K562 (cell line): Measurements from ENCODE around the gene DSP. TPM values are rescaled to one million over a fixed set of nuclear protein-coding genes. Genes with fewer than 3 reads are reported as not detected.

Experiments used
- ADNP ChIP-seq: fragments of 200-800 bp; sonication (Bioruptor generic); IDR thresholded peaks from 2 replicates; pipeline ENCODE4 v1.6.1; 2016; ENCODE audit warnings: missing genetic modification characterization, missing compliant biosample characterization
- BRF1 ChIP-seq: IDR thresholded peaks from 3 replicates; pipeline ENCODE4 v1.6.1; 2011; ENCODE audit warnings: borderline replicate concordance, mild to moderate bottlenecking; ENCODE audit not compliant: insufficient read length; ENCODE audit errors: extremely low read depth
- CBX2 ChIP-seq: fragments of 200-600 bp; sonication (generic); IDR thresholded peaks from one replicate; pipeline ENCODE4 v1.6.1; 2012; ENCODE audit warnings: mild to moderate bottlenecking, low read length, inconsistent platforms; ENCODE audit not compliant: insufficient read depth, poor library complexity, severe bottlenecking
- CBX8 ChIP-seq: fragments of 200-600 bp; sonication (generic); IDR thresholded peaks from 2 replicates; pipeline ENCODE4 v1.6.1; 2012; ENCODE audit warnings: borderline replicate concordance, mixed run types, low read depth, mild to moderate bottlenecking, moderate library complexity, mixed read lengths, low read length, control low read depth, inconsistent platforms; ENCODE audit not compliant: poor library complexity, severe bottlenecking; ENCODE audit errors: extremely low read depth
- ETV1 ChIP-seq: fragments of 450-650 bp; conservative IDR thresholded peaks from 2 replicates; pipeline ENCODE4 v1.6.1; 2016; ENCODE audit warnings: missing genetic modification characterization, control low read depth, low read depth, missing compliant biosample characterization
- FOXK2 ChIP-seq, 2 experiments: fragments of 450-650 bp; IDR thresholded peaks in 1 of 2; conservative IDR thresholded peaks in 1 of 2; 2 replicates each; pipeline ENCODE4 v1.6.1; 2016; ENCODE audit warnings: low read depth in 2 of 2, mild to moderate bottlenecking in 1 of 2
- NFXL1 ChIP-seq: fragments of 450-650 bp; formaldehyde crosslinking; IDR thresholded peaks from 2 replicates; pipeline ENCODE4 v1.4.0; 2021; ENCODE audit warnings: mild to moderate bottlenecking
- REST ChIP-seq, 2 experiments: fragments of 450-650 bp; formaldehyde crosslinking in 1 of 2; IDR thresholded peaks; 2 replicates each; pipeline versions ENCODE4 v1.4.0 to v1.6.1; 2014 to 2020; ENCODE audit warnings: mild to moderate bottlenecking in 2 of 2, borderline replicate concordance in 1 of 2, low read depth in 1 of 2
- SRSF9 ChIP-seq: fragments of 200-400 bp; formaldehyde crosslinking; IDR thresholded peaks from 2 replicates; pipeline ENCODE4 v1.6.1; 2017; ENCODE audit warnings: low read depth, low read length, borderline replicate concordance
- TEAD1 ChIP-seq, 2 experiments: fragments of 450-650 bp in 1 of 2; sonication (generic) in 1 of 2; formaldehyde crosslinking; IDR thresholded peaks; 2 replicates each; pipeline versions ENCODE4 v1.4.0 to v1.8.0; 2020 to 2022; ENCODE audit warnings: mild to moderate bottlenecking in 2 of 2, missing genetic modification reagents in 1 of 2
- ZFP1 ChIP-seq: fragments of 450-650 bp; formaldehyde crosslinking; IDR thresholded peaks from 2 replicates; pipeline ENCODE4 v1.4.0; 2020; ENCODE audit warnings: mild to moderate bottlenecking, mixed read lengths
- ZFP30 ChIP-seq: fragments of 250-450 bp; sonication (Bioruptor Pico); IDR thresholded peaks from 2 replicates; pipeline ENCODE4 v1.8.0; 2022; ENCODE audit warnings: moderate library complexity, mild to moderate bottlenecking, inconsistent platforms, borderline replicate concordance
- ZNF589 ChIP-seq: fragments of 200-800 bp; sonication (Bioruptor generic); IDR thresholded peaks from 2 replicates; pipeline ENCODE4 v1.6.1; 2016; ENCODE audit warnings: low read depth, missing genetic modification characterization, missing compliant biosample characterization
- ZNF778 ChIP-seq: fragments of 450-650 bp; formaldehyde crosslinking; IDR thresholded peaks from 2 replicates; pipeline ENCODE4 v1.4.0; 2020; ENCODE audit warnings: mild to moderate bottlenecking, moderate library complexity
- polyA plus RNA-seq, 8 experiments: library from polyadenylated mRNA; depleted of rRNA in 4 of 8; stranded (reverse) in 5 of 8; unstranded in 3 of 8; fragments of >200 nt; fragmentation: Nextera tagmentation in 2 of 8; fragmentation: Illumina TruSeq in 1 of 8; extraction: Ambion mirVana in 2 of 8; extraction: Trizol in 1 of 8; gene quantifications; 2 replicates each; pipeline versions ENCODE4 v1.2.1 to v1.2.3, GENCODE V29; 2011 to 2014; ENCODE audit warnings: inconsistent platforms in 1 of 8, missing spikeins in 1 of 8
- total RNA-seq, 7 experiments: library from RNA; depleted of rRNA in 6 of 7; stranded (reverse); fragments of >200 nt in 6 of 7; fragmentation: Illumina TruSeq in 2 of 7; extraction: Trizol in 2 of 7; gene quantifications; 2 replicates each; pipeline versions ENCODE4 v1.2.1 to v1.2.3, GENCODE V29; 2011 to 2021; ENCODE audit warnings: low replicate concordance in 1 of 7
- TF ChIP-seq, protein P1 (sequence below): sonication (generic); formaldehyde crosslinking; IDR thresholded peaks from 2 replicates; pipeline ENCODE4 v1.8.0; 2022; ENCODE audit warnings: mild to moderate bottlenecking, missing genetic modification reagents, borderline replicate concordance

Gene DSP
- total and polyA plus RNA-seq, 9 of the 15 experiments (the other 6 are each of a cell fraction or from before 2014, with no cell fraction given), result under 0.01 to 0.24 (median 0.03) TPM; not detected in 2

GRCh38 chr6:7543789-7544424 lies 2.4 kb downstream of the DSP start (continued):
- TF ChIP-seq TEAD1 (CRISPR knock-in tag; IDR thresholded peaks at IDR 0.05), result no peak
- TF ChIP-seq CBX8, result peak; percentile 19
- TF ChIP-seq ZNF778 (CRISPR knock-in tag), result no peak
- TF ChIP-seq BRF1, result no peak
- no peak for TF ChIP-seq ETV1
- no peak for TF ChIP-seq ADNP
- TF ChIP-seq CBX2, result peak; percentile 96
- no peak for TF ChIP-seq SRSF9
- TF ChIP-seq ZFP1 (CRISPR knock-in tag), result no peak
- TF ChIP-seq, protein P1, sequence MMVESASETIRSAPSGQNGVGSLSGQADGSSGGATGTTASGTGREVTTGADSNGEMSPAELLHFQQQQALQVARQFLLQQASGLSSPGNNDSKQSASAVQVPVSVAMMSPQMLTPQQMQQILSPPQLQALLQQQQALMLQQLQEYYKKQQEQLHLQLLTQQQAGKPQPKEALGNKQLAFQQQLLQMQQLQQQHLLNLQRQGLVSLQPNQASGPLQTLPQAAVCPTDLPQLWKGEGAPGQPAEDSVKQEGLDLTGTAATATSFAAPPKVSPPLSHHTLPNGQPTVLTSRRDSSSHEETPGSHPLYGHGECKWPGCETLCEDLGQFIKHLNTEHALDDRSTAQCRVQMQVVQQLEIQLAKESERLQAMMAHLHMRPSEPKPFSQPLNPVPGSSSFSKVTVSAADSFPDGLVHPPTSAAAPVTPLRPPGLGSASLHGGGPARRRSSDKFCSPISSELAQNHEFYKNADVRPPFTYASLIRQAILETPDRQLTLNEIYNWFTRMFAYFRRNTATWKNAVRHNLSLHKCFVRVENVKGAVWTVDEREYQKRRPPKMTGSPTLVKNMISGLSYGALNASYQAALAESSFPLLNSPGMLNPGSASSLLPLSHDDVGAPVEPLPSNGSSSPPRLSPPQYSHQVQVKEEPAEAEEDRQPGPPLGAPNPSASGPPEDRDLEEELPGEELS, result no peak
- no peak for TF ChIP-seq ZFP30 (CRISPR knock-in tag)
- no peak for TF ChIP-seq FOXK2 (conservative IDR thresholded peaks at IDR 0.05 in 1 of 2, IDR thresholded peaks at IDR 0.05 in 1 of 2; ENCODE audit: low read depth in 2 of 2)
- TF ChIP-seq REST (IDR thresholded peaks at IDR 0.05; ENCODE audit: borderline replicate concordance), result no peak
- no peak for TF ChIP-seq REST (CRISPR knock-in tag; IDR thresholded peaks at IDR 0.05; ENCODE audit: low read depth)
- no peak for TF ChIP-seq ZNF589 (CRISPR knock-in tag)
- no peak for TF ChIP-seq NFXL1 (CRISPR knock-in tag)
